Activated CD4-positive, alpha-beta T cell treated with anti-CD3 and anti-CD28 coated beads, Interleukin-2, amount 50 U/mL, for 4 hours (primary cell): ENCODE measurements around the gene NACAD.
"Not testable (repeated sequence)": the region's sequence is repeated elsewhere in the genome, so short reads cannot be mapped to it uniquely, and the experiment has no call there.

ENCODE experiments used
- DNase-seq, 2 experiments: peaks; one replicate each; pipeline ENCODE4 v3.0.0-alpha.2; 2020

The NACAD gene

DNA sequence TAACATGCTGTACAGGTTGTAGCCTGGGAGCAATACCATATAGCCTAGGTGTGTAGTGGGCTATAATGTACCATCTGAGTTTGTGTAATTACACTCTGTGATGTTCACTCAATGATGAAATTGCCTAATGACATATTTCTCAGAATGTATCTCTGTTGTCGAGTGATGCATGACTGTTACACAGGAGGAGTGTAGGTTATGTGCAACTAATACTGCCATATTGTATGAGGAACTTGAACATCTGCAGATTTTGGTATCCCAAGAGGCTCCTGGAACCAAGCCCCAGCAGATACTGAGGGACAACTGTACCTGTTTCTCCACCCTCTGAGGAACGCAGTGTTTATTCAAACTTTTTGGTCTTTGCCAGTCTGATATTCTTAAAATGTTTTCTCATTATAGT lies 38.6 kb downstream of the NACAD start:
- no peak for DNase-seq

DNA sequence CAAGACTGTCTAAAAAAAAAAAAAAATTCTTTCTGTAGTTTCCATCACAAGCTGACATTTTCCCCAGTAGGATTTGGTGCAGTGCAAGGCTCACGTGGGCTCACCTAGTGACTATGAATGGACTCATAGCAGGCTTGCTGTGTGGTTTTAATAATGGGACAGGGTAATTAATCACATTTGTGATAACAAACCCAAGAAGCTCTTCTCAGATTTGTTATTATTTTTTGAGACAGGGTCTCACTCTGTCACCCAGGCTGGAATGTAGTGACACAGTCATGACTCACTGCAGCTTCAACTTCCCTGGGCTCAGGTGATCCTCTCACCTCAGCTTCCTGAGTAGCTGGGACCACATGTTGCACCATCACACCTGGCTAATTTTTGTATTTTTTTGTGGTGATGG lies 40.0 kb downstream of the NACAD start:
- no peak for DNase-seq

DNA sequence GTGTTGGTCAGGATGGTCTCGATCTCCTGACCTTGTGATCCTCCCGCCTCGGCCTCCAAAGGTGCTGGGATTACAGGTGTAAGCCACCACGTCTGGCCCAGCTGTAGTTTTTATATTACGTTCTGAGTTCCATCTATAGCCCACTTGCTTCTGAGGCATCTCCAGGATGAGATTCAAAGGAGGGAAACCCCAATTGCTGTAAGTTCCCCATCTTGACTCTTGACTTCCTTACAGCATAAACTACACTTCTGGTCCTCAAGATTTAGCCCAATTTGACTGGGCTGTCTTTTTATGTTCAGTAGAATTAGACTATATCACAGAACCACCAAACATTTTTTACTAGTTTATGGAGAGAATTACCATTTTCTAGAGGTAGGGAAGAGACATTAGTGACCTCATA lies 44.4 kb downstream of the NACAD start:
- DNase-seq, result no peak

DNA sequence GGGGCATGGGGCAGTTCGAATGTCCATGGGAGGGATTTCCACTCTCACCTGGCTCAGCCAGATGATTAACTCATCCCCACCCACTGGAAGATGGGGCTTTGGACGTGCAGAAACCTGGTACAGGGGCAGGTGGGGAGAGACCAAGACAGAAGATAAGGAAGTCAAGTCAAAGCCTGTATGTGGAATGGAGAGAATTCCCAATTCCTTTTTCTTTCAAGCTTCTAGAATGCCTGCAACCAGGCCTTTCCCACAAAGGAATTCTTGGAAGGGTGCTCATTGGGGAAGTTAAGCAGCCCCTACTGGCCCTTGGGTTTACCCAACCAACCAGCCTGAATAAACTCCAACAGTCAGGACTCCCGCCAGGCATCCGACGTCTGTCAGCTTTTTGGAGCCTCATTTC lies 49.7 kb downstream of the NACAD start:
- no peak for DNase-seq

DNA sequence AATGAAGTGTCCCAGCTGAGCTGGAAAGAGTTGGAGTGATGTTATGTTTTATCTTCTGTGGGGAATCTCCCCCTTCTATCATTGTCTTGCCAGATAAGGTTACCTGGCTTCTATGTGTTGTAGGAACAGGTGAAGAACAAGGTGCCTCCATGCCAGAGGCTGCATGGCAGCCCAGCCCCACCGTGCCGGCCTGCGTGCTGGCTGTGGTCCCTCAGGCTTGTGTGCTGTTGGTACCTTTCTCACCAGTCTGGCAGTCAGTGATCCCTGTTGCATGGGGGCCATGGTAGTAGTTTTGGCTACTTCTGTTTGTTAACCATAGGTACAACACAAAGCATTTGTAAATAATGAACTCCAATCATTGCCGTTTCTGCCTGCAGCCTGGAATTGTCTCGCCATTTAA lies 50.9 kb downstream of the NACAD start:
- DNase-seq, result no peak

- DNase-seq, result no peak
These were observed 52.0 kb downstream of the NACAD start for GRCh38 chr7:45036796-45037195.

GRCh38 chr7:45036317-45036716 lies 52.5 kb downstream of the NACAD start:
- no peak for DNase-seq

DNA sequence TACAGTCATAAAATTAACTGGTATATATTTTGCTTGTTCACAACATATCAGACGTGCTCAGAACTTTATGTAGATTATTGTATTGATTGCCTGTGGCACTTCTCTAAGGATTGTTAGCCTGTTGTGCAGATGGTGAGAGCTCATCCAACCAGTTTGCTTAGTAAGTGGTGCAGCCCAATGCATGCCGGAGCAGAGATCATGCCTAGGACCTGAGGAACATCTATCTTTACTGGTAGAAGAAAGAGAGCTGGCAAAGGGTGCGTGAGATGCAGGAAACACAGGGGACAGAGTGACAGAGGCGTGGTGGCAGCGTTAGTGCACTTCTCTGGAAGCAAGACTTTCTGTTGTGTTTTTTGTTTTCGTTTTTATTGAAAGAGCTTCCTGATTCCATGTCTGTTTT lies 52.9 kb downstream of the NACAD start:
- DNase-seq, result no peak

DNA sequence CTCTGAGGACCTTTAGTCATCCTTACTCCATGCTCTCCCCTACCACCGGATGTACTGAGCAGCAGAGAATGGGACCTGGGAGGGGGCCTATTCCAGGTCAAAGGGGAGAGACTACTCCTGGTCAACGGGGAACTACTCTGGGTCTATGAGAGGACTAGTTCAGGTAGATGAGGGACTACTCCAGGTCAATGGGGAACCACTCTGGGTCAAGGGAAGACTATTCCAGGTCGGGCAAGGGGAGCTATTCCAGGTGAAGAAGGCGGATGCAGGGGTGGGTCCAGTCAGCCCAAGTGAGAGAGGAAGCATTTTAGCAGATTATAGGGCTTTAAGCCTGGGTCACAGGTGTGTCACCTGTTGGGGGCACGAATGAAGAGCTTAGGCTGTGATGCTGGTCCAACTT lies 53.4 kb downstream of the NACAD start:
- DNase-seq, result no peak

- not testable (repeated sequence) for DNase-seq
These were observed 54.1 kb downstream of the NACAD start for GRCh38 chr7:45034710-45035109.

GRCh38 chr7:45033931-45034290 lies 54.9 kb downstream of the NACAD start:
- DNase-seq, result no peak

GRCh38 chr7:45033261-45033930 lies 55.4 kb downstream of the NACAD start:
- DNase-seq, result no peak

- no peak for DNase-seq
These were observed 56.3 kb downstream of the NACAD start for GRCh38 chr7:45032421-45032820.

- no peak for DNase-seq
These were observed 56.9 kb downstream of the NACAD start for GRCh38 chr7:45031829-45032228.
